SK-N-SH (cell line): Measurements from ENCODE around the gene DNAJC5. TPM values are rescaled to one million over a fixed set of nuclear protein-coding genes. Genes with fewer than 3 reads are reported as not detected.

Experiments used
- CTCF ChIA-PET: fragments of 300-600, 350-600 bp; formaldehyde crosslinking; extraction: SDS; loops from one replicate; lab custom pipeline; 2021; lab: Yijun Ruan, JAX
- POLR2A ChIA-PET: fragments of 350-600 bp; sonication (Branson Sonifier 250); formaldehyde crosslinking; extraction: SDS; loops from one replicate; lab custom pipeline; 2020; ENCODE audit warnings: antibody characterized with exemption, inconsistent platforms; lab: Yijun Ruan, JAX
- DNase-seq: peaks from one replicate; pipeline ENCODE4 v3.0.0; 2012
- H2AFZ ChIP-seq: fragments of 200-600 bp; sonication (generic); 2 replicates; pipeline ENCODE4 v1.8.1; 2016; ENCODE audit warnings: antibody characterized with exemption, mild to moderate bottlenecking, low read depth
- H3F3A ChIP-seq: fragments of 200-600 bp; sonication (generic); replicated peaks from 2 replicates; pipeline ENCODE3; 2016; ENCODE audit warnings: antibody characterized with exemption, mild to moderate bottlenecking; ENCODE audit not compliant: insufficient read depth
- H3K27ac ChIP-seq, 2 experiments: fragments of 200-500 bp in 1 of 2; fragments of 200-600 bp in 1 of 2; sonication (Bioruptor generic) in 1 of 2; sonication (generic), shearing (Covaris generic) in 1 of 2; 2 replicates each; pipeline versions ENCODE4 v1.5.1 to v1.6.1; 2014 to 2016; ENCODE audit warnings: low read depth in 2 of 2, inconsistent platforms in 1 of 2, low read length in 1 of 2, mild to moderate bottlenecking in 1 of 2, mixed read lengths in 1 of 2
- H3K27me3 ChIP-seq: fragments of 200-600 bp; sonication (generic), shearing (Covaris generic); 2 replicates; pipeline ENCODE4 v1.6.1; 2016; ENCODE audit warnings: mixed run types; ENCODE audit not compliant: insufficient read depth
- H3K36me3 ChIP-seq, 2 experiments: fragments of 200-500 bp in 1 of 2; fragments of 200-600 bp in 1 of 2; sonication (Bioruptor generic) in 1 of 2; sonication (generic) in 1 of 2; replicated peaks in 1 of 2; 2 replicates each; pipeline versions ENCODE3 to v1.5.1; 2014 to 2016; ENCODE audit warnings: low read length in 1 of 2, mild to moderate bottlenecking in 1 of 2; ENCODE audit not compliant: insufficient read depth in 2 of 2, control insufficient read depth in 1 of 2
- H3K4me1 ChIP-seq, 2 experiments: fragments of 200-500 bp in 1 of 2; fragments of 200-600 bp in 1 of 2; sonication (Bioruptor generic) in 1 of 2; sonication (generic), shearing (Covaris generic) in 1 of 2; 2 replicates each; pipeline versions ENCODE4 v1.5.1 to v1.6.1; 2014 to 2016; ENCODE audit warnings: low read depth in 1 of 2, low read length in 1 of 2, mixed run types in 1 of 2; ENCODE audit not compliant: insufficient read depth in 2 of 2, control insufficient read depth in 1 of 2
- H3K4me2 ChIP-seq: fragments of 200-600 bp; sonication (generic), shearing (Covaris generic); 2 replicates; pipeline ENCODE4 v1.6.1; 2017; ENCODE audit warnings: mixed run types
- H3K4me3 ChIP-seq, 2 experiments: fragments of 200-500 bp in 1 of 2; fragments of 200-600 bp in 1 of 2; sonication (Bioruptor generic) in 1 of 2; sonication (generic), shearing (Covaris generic) in 1 of 2; 2 replicates each; pipeline versions ENCODE4 v1.5.1 to v1.8.1; 2014 to 2016; ENCODE audit warnings: low read depth in 2 of 2, inconsistent platforms in 1 of 2, low read length in 1 of 2, mild to moderate bottlenecking in 1 of 2, mixed read lengths in 1 of 2, moderate library complexity in 1 of 2
- H3K79me2 ChIP-seq: fragments of 200-600 bp; sonication (generic); 2 replicates; pipeline ENCODE4 v1.8.1; 2017; ENCODE audit warnings: mild to moderate bottlenecking; ENCODE audit not compliant: insufficient read depth
- H3K9ac ChIP-seq: fragments of 200-600 bp; sonication (generic); 2 replicates; pipeline ENCODE4 v1.6.1; 2017; ENCODE audit warnings: mixed run types
- H3K9me2 ChIP-seq: fragments of 200-600 bp; sonication (generic); 2 replicates; pipeline ENCODE4 v1.6.1; 2017; ENCODE audit warnings: mixed run types
- H3K9me3 ChIP-seq: fragments of 200-600 bp; sonication (generic); 2 replicates; pipeline ENCODE4 v1.6.1; 2017; ENCODE audit warnings: mixed run types, mild to moderate bottlenecking, moderate library complexity
- H4K20me1 ChIP-seq: fragments of 200-600 bp; sonication (generic); 2 replicates; pipeline ENCODE4 v1.6.1; 2017; ENCODE audit warnings: mild to moderate bottlenecking, mixed run types; ENCODE audit not compliant: insufficient read depth
- CTCF ChIP-seq: fragments of 200-600 bp; sonication (generic); IDR thresholded peaks from 2 replicates; pipeline ENCODE4 v1.6.1; 2017; ENCODE audit warnings: antibody characterized with exemption, mild to moderate bottlenecking, moderate library complexity
- JUND ChIP-seq: IDR thresholded peaks from 2 replicates; pipeline ENCODE4 v1.4.0; 2012
- MXI1 ChIP-seq: IDR thresholded peaks from 2 replicates; pipeline ENCODE4 v1.6.1; 2012; ENCODE audit warnings: mild to moderate bottlenecking, low read depth, low read length, improper control_type of control experiment
- POLR2AphosphoS5 ChIP-seq: IDR thresholded peaks from 2 replicates; pipeline ENCODE4 v1.6.1; 2012; ENCODE audit warnings: low read depth, low read length
- RXRA ChIP-seq: IDR thresholded peaks from 2 replicates; pipeline ENCODE4 v1.4.0; 2012; ENCODE audit warnings: low read depth, mild to moderate bottlenecking, borderline replicate concordance
- TAF1 ChIP-seq: IDR thresholded peaks from 2 replicates; pipeline ENCODE4 v1.6.1; 2012; ENCODE audit warnings: low read depth, mild to moderate bottlenecking, low read length, moderate library complexity, borderline replicate concordance
- TCF12 ChIP-seq: IDR thresholded peaks from 2 replicates; pipeline ENCODE4 v1.4.0; 2012
- USF2 ChIP-seq: fragments of 150-350 bp; IDR thresholded peaks from 2 replicates; pipeline ENCODE4 v1.6.1; 2017; ENCODE audit warnings: antibody characterized with exemption, low read length, low read depth, borderline replicate concordance
- YY1 ChIP-seq: IDR thresholded peaks from 2 replicates; pipeline ENCODE4 v1.4.0; 2012; ENCODE audit warnings: low read depth, mild to moderate bottlenecking
- WGBS: methylation state at CpG from one replicate; pipeline ENCODE4 v1.1.6; 2017; ENCODE audit warnings: low lambda C conversion rate; 5-methylcytosine and 5-hydroxymethylcytosine counted together
- polyA plus RNA-seq, 3 experiments: library from polyadenylated mRNA; depleted of rRNA; stranded (reverse); fragments of >200 nt; gene quantifications; 2 replicates each; pipeline ENCODE4 v1.2.3, GENCODE V29; 2012
- TF ChIP-seq, protein P1 (sequence below): IDR thresholded peaks from 2 replicates; pipeline ENCODE4 v1.6.1; 2012; ENCODE audit warnings: mild to moderate bottlenecking, low read depth, low read length, moderate library complexity

The DNAJC5 gene
- polyA plus RNA-seq, 1 of the 3 experiments (the other 2 are of a cell fraction): 24.2 TPM

DNA sequence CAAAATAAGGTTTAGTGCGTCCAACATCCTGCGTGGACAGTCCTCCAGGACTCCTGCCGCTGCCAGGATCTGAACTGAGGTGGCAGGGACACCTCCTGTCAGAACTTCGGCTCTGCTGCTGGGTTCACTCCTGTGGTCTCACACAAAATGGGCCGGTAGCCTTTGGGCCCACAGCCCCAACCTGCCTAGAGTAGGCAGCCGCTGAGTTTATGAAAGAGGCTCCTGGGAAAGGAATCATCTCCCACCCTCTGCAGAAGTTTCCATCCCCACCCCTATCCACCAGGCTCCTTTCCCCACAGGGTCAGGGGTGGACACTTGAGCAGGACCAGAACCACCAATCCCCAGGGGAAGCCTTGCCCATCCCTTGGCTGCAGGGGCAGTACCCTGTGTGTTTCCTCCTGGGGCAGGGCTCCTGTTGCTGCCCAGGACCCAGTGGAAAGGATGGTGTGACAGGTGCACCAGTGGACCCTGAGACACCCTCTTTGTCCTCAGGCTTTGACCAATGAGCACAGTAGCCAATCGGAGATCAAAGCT lies 35.7 kb upstream of the DNAJC5 start:
- peaks cover 0 to 53% of the 10 kb centered on the region in 2 experiments; a peak in 1 of 4 replicates for H3K4me1 ChIP-seq
- no peak overlapping the region for H3K4me2 ChIP-seq
- no peaks in the 10 kb centered on the region for H3K27me3 ChIP-seq
- TF ChIP-seq RXRA (no peak), POLR2AphosphoS5 (no peak), JUND (no peak), TAF1 (no peak), USF2 (no peak), YY1 (no peak), MXI1 (no peak), CTCF (no peak), TCF12 (no peak)
- TF ChIP-seq, protein P1, sequence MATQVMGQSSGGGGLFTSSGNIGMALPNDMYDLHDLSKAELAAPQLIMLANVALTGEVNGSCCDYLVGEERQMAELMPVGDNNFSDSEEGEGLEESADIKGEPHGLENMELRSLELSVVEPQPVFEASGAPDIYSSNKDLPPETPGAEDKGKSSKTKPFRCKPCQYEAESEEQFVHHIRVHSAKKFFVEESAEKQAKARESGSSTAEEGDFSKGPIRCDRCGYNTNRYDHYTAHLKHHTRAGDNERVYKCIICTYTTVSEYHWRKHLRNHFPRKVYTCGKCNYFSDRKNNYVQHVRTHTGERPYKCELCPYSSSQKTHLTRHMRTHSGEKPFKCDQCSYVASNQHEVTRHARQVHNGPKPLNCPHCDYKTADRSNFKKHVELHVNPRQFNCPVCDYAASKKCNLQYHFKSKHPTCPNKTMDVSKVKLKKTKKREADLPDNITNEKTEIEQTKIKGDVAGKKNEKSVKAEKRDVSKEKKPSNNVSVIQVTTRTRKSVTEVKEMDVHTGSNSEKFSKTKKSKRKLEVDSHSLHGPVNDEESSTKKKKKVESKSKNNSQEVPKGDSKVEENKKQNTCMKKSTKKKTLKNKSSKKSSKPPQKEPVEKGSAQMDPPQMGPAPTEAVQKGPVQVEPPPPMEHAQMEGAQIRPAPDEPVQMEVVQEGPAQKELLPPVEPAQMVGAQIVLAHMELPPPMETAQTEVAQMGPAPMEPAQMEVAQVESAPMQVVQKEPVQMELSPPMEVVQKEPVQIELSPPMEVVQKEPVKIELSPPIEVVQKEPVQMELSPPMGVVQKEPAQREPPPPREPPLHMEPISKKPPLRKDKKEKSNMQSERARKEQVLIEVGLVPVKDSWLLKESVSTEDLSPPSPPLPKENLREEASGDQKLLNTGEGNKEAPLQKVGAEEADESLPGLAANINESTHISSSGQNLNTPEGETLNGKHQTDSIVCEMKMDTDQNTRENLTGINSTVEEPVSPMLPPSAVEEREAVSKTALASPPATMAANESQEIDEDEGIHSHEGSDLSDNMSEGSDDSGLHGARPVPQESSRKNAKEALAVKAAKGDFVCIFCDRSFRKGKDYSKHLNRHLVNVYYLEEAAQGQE: no peak
- H2AFZ ChIP-seq: no peak overlapping the region
- H3K36me3 ChIP-seq: peaks cover 0 to 13% of the 10 kb centered on the region in 2 experiments
- 88% methylated on average over 5 of the region's 7 CpGs for WGBS
- CTCF ChIA-PET: interaction anchor here (0.7 to 2.3 kb wide), 8 partner anchors 16 to 121 kb away, joined by 3 to 11 read pairs (median 3); partner anchors contain the start of gene PRPF6
- H3F3A ChIP-seq: no peaks in the 10 kb centered on the region
- no peaks in the 10 kb centered on the region for H3K9me2 ChIP-seq
- peak overlapping the region in 1 of 2 experiments; percentile 76; a peak in 2 of 4 replicates for H3K27ac ChIP-seq
- peaks cover 11% of the 10 kb centered on the region for H3K79me2 ChIP-seq
- H3K9me3 ChIP-seq: no peaks in the 10 kb centered on the region
- H4K20me1 ChIP-seq: no peaks in the 10 kb centered on the region
- H3K9ac ChIP-seq: no peak overlapping the region
- DNase-seq: no peak
- POLR2A ChIA-PET: no interaction called here
- H3K4me3 ChIP-seq: no peak overlapping the region
